ENCODE data around the gene ALDH1B1.
A peak's percentile ranks its signal among the peaks of the same experiment; 100 is the strongest.

GRCh38 chr9:38392235-38393127 is at the start of gene ALDH1B1:
- TF ChIP-seq EP300 (IDR thresholded peaks at IDR 0.05) (no peak), CTCF (IDR thresholded peaks at IDR 0.05) (peak in 1 of 7 experiments; percentile 17)

Measured in stomach (tissue), 4 donors.